Stimulated activated memory B cell treated with anti-CD40 and anti-IgM and Interleukin-4, amounts not matched to agents 10 μg/mL and 1 μg/mL and 100 μg/mL, for 72 hours (primary cell): ENCODE data around the gene KCNG3.
A peak's percentile ranks its signal among the peaks of the same experiment; 100 is the strongest.

Experiments used
- ATAC-seq: fragments of 150-1000 bp; cut with Tn5 transposase; 2 replicates; pipeline ENCODE4 v1.10.0; 2021
- H3K27ac Mint-ChIP-seq: one replicate; pipeline ENCODE4 v1.8.0; 2022; ENCODE audit warnings: mild to moderate bottlenecking, mixed read lengths
- H3K27me3 Mint-ChIP-seq: one replicate; pipeline ENCODE4 v1.8.0; 2022; ENCODE audit warnings: mixed read lengths
- H3K36me3 Mint-ChIP-seq: one replicate; pipeline ENCODE4 v1.8.0; 2022; ENCODE audit warnings: mixed read lengths
- H3K4me1 Mint-ChIP-seq: one replicate; pipeline ENCODE4 v1.8.0; 2022; ENCODE audit warnings: mixed read lengths
- H3K4me3 Mint-ChIP-seq: one replicate; pipeline ENCODE4 v1.8.0; 2022; ENCODE audit warnings: mild to moderate bottlenecking, moderate library complexity, mixed read lengths
- H3K9me3 Mint-ChIP-seq: one replicate; pipeline ENCODE4 v1.8.0; 2022; ENCODE audit warnings: mixed read lengths

KCNG3 gene

DNA sequence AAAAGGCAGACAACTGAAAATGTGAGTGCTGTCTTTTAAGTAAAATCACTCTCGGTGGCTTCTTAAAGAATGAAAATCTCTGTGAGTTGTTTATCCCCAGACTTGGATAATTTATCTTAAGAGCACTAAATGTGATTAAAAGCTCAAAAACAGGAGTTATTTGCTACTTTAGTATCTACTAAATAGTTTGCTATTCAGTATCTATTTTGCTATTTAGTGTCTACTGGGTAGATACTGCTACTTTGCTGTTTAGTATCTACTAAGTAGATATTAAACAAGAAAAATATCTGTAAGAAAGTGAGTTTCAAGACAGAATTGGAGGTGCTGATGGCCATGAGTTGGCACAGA is 1.4 kb upstream of the KCNG3 start:
- peaks cover 7% of the 10 kb centered on the region for H3K27me3 Mint-ChIP-seq
- no peaks in the 10 kb centered on the region for H3K36me3 Mint-ChIP-seq
- no peaks in the 10 kb centered on the region for H3K9me3 Mint-ChIP-seq
- H3K4me1 Mint-ChIP-seq: peaks cover 7% of the 10 kb centered on the region
- peak overlapping the region; percentile 89 for H3K4me3 Mint-ChIP-seq
- H3K27ac Mint-ChIP-seq: peak overlapping the region; percentile 40
- ATAC-seq: no peak

DNA sequence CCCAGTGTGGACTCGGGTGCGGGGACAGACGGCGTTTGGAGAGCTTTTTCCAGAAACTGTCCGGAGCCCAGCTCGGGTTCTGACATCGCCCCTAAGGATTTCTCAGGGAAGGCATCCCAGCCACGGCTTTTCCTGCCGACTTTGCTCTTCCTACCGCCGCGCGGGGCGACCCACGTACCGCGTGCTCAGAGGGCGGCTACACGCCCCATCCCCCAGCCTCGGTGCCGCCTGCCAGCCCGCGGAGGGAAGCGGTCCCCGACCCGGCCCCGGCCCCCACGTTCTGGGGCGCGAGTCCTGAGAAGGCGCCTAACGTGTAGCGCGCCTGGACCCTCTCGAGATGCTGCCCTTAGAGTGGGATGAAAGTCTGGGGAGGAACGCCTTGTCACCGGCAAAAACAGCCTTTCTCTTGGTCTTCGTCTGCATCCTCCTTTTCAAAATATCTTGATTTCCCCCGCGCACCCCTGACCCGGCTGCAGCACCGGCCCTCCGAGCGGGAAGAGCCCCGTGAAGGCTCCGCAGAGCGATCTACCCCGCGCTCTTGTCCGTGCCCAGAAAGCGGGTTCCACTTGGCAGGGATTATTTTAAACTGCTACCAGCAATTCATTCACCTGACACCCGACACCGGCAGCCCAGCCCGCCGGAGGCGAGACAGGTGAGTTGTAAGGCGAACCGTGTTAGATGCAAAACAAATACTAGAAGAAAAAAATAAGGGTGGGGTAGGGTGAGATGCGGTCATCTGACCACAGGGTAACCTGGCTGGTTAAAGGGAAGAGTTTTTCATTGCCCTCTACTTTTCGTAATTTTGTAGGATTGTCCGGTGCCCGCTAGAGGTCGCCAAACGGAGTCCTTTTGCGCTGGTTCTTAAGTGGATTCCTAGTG is 812 bp upstream of the KCNG3 start:
- Mint-ChIP-seq H3K36me3 (no peaks in the 10 kb centered on the region), H3K4me3 (peak overlapping the region; percentile 89), H3K27me3 (peaks cover 7% of the 10 kb centered on the region), H3K9me3 (no peaks in the 10 kb centered on the region), H3K4me1 (peaks cover 7% of the 10 kb centered on the region), H3K27ac (peak overlapping the region; percentile 40)
- peak; percentile 77 for ATAC-seq

DNA sequence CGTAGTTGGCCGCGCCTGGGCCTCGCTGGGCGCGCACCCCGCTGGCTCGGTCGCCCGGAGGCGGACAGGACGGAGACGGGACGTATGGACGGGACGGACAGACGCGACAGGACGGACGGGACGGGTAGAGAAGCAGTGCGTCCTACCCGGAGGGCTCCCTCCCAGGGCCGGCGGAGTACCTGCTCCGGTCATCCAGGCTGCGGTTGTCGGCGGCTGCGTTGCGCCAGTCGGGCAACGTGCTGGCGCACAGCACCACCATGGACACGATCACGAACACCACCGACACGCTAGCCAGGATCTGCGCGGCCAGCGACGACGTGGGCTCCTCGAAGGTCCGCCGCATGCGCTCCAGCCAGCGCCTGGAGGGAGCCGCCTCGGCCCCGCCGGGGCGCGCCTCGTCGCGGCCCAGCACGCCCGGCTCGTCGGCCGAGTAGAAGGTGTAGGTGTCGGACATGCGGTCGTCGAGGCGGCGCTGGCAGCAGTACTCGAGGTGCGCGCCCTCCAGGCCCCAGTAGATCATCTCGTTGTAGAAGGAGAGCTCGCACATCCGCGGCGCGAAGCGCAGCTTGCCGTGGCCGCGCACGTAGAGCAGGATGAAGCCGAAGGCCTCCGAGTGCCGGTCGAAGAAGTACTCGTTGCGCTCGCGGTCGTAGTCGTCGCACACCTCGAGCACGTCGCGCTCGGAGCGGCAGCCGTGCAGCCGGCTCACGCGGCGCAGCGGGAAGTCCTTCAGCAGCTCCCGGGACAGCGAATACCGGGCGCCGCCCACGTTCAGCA is 903 bp downstream of the KCNG3 start:
- Mint-ChIP-seq H3K27me3 (peaks cover 7% of the 10 kb centered on the region), H3K27ac (no peak overlapping the region), H3K36me3 (no peaks in the 10 kb centered on the region), H3K9me3 (no peaks in the 10 kb centered on the region), H3K4me1 (peaks cover 7% of the 10 kb centered on the region), H3K4me3 (peak overlapping the region; percentile 38)
- no peak for ATAC-seq

DNA sequence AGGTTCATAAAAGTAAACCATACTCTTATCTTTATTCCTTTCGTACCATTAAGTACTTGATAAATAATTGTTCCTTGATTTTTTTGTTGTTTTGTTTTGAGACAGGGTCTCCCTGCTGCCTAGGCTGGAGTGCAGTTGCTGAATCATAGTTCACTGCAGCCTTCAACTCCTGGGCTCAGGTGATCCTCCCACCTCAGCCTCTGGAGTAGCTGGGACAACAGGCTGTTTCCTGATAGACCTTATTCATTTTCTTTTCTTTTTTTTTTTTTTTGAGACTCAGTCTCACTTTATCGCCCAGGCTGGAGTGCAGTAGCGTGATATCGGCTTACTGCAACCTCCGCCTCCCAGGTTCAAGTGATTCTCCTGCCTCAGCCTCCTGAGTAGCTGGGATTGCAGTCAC is 5.5 kb downstream of the KCNG3 start:
- H3K4me3 Mint-ChIP-seq: no peak overlapping the region
- H3K27me3 Mint-ChIP-seq: peaks cover 8% of the 10 kb centered on the region
- H3K36me3 Mint-ChIP-seq: no peaks in the 10 kb centered on the region
- no peak overlapping the region for H3K27ac Mint-ChIP-seq
- H3K4me1 Mint-ChIP-seq: no peaks in the 10 kb centered on the region
- no peak for ATAC-seq
- H3K9me3 Mint-ChIP-seq: no peaks in the 10 kb centered on the region

DNA sequence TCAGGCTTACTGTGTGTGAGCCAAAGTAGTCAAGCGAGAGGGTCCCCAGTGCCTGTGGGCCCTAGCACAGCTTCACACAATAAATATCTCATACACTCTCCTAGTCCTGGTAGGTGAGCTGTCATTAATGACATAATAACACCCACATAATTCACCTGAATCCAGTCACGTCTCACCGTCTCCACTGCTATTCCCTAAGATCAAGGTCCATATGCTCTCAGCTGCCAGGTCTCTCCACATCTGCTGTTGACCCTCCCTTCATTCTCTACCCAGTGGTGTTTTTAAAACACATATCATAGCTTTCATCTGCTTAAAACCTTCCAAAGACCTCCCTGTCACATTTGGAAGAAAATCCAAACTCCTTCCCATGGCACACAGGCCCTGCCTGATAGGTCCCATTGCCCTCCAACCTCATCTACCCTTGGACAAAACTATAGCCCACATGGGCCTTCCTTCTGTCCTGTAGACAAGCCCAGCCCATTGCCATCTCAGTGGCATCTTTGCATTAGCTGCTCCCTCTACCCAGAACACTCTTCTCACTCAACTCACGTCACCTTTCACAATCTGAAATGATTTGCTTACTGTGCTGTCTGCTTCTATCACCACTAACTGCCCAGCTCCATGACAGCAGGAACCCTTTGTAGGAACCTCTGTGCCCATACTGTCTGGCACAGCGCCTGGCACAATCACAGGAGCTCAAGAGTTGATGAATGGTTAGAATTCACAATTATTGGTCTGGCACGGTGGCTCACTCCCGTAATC is 7.5 kb downstream of the KCNG3 start:
- ATAC-seq: no peak
- Mint-ChIP-seq H3K4me1 (no peaks in the 10 kb centered on the region), H3K4me3 (no peak overlapping the region), H3K27me3 (peaks cover 8% of the 10 kb centered on the region), H3K9me3 (no peaks in the 10 kb centered on the region), H3K36me3 (no peaks in the 10 kb centered on the region), H3K27ac (no peak overlapping the region)

DNA sequence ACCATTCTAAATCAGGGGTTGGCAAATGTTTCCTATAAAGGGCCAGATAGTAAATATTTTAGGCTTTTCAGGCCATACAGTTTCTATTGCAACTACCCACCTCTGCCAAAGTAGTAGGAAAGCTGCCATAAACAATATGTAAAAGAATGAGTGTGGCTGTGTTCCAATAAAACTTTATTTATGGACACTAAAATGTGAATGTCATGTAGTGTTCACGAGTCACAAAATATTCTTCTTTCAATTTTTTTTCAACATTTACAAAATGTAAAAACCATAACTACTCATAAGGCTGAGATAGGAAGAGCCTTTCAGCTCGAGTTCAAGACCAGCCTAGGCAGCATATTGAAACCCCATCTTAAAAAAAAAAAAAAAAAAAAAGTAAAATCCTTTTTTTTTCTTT is 13.4 kb downstream of the KCNG3 start:
- no peaks in the 10 kb centered on the region for H3K4me1 Mint-ChIP-seq
- no peak for ATAC-seq
- H3K27ac Mint-ChIP-seq: no peak overlapping the region
- no peaks in the 10 kb centered on the region for H3K36me3 Mint-ChIP-seq
- H3K4me3 Mint-ChIP-seq: no peak overlapping the region
- H3K9me3 Mint-ChIP-seq: no peaks in the 10 kb centered on the region
- no peaks in the 10 kb centered on the region for H3K27me3 Mint-ChIP-seq

DNA sequence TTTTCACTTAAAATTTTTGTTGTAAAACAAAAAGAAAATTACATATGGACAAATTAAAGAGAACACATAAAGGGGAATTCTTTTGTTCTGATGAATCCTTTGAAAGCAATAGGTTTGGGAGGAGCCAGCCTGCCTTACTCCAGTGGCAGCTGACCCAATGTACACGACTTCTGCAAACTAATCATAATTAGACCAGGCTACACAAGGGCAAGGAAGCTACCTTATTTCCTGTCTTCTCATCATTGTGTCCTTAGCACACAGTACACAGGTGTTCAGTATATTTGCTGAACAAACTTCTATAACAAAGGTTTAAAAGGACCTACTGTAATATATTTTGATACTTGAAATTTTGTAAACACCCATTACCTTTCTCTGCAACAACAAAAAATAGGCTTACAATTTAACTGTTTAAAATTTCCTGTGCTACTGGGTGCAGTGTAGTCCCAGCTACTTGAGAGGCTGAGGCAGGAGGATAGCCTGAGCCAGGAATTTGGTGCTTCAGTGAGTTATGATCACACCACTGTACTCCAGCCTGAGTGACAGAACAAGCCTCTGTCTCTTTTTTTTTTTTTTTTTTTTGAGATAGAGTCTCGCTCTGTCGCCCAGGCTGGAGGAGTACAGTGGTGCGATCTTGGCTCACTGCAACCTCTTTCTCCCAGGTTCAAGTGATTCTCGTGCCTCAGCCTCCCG is 18.9 kb downstream of the KCNG3 start:
- Mint-ChIP-seq H3K4me1 (no peaks in the 10 kb centered on the region), H3K4me3 (no peak overlapping the region), H3K36me3 (no peaks in the 10 kb centered on the region), H3K27me3 (no peaks in the 10 kb centered on the region), H3K9me3 (no peaks in the 10 kb centered on the region), H3K27ac (no peak overlapping the region)
- no peak for ATAC-seq

DNA sequence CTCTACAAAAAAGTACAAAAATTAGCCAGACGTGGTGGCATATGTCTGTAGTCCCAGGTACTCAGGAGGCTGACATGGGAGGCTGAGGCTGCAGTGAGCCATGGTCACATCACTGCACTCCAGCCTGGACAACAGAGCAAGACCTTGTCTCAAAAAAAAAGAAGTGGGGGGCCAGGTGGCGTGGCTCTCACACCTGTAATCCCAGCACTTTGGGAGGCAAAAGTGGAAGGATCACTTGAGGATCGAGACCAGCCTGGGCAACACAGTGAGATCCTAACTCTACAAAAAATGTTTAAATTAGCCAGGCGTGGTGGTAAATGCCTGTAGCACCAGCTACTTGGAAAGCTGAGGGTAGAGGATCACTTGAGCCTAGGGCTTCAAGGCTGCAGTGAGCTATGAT is 23.1 kb downstream of the KCNG3 start:
- H3K27ac Mint-ChIP-seq: no peak overlapping the region
- H3K4me3 Mint-ChIP-seq: no peak overlapping the region
- no peaks in the 10 kb centered on the region for H3K36me3 Mint-ChIP-seq
- H3K4me1 Mint-ChIP-seq: no peaks in the 10 kb centered on the region
- no peaks in the 10 kb centered on the region for H3K9me3 Mint-ChIP-seq
- ATAC-seq: no peak
- no peaks in the 10 kb centered on the region for H3K27me3 Mint-ChIP-seq

DNA sequence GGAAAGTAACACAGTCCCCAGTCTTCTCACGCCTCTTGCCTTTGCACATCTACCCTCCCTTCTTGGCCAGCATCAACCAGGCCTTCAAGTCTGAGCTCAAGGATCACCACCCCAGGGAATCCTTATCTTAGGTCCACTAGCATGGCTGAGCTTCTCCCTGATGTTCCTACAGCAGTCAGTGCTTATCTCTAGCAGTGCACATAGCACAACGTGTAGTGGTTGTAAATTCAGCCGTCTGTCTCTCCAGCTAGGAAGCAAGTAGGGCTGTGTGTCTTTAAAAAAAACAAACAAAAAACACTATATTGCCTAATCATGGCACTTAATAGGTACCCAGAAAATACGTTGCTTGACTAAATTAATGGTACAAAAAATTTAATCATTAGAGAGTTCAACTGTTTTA is 29.2 kb downstream of the KCNG3 start:
- H3K36me3 Mint-ChIP-seq: no peaks in the 10 kb centered on the region

DNA sequence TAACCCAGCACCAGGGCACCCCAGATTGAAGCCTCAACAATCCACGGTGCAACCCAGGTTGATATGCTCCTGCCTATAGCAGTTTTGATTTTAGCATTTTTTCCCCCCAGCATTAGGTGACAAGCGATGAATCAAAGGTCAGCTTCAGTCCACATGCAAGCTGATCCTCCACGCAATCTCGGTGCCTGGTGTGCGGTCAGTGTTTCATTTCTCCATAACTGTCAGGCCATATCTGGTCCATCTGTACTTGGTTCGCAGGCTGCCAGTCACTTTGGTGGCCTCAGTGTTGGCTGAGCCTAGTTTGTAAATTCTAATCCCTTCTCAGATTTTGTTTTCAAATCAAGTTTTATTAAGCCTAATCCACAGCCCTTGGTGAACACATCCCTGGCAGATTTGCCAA is 30.2 kb downstream of the KCNG3 start:
- H3K9me3 Mint-ChIP-seq: no peaks in the 10 kb centered on the region
- H3K27me3 Mint-ChIP-seq: peaks cover 10% of the 10 kb centered on the region
- ATAC-seq: no peak
- H3K4me1 Mint-ChIP-seq: no peaks in the 10 kb centered on the region
- H3K27ac Mint-ChIP-seq: no peak overlapping the region
- no peak overlapping the region for H3K4me3 Mint-ChIP-seq
- H3K36me3 Mint-ChIP-seq: no peaks in the 10 kb centered on the region

More for the DNA sequence above, 29.2 kb downstream of the KCNG3 start:
- Mint-ChIP-seq H3K4me1 (no peaks in the 10 kb centered on the region), H3K9me3 (no peaks in the 10 kb centered on the region), H3K4me3 (no peak overlapping the region), H3K27ac (no peak overlapping the region), H3K27me3 (no peaks in the 10 kb centered on the region)
- ATAC-seq: no peak

DNA sequence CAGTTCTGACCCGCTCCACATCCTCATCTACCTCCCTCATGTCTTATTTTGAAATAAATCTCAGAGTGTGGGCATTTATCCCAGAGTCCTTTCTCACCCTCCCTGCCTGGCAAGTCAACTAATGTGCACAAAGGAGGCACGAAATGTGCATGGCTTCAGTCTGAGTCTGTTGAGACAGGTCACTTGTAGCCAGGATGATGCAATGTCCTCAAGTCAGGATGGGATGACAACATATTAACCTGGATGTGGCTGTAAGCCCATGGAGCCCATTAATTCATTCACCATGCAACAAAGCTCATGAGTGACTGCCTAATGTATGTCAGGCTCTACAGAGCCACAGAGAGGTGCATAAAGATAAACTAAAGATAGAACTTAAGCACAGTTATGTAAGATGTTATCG is 34.5 kb downstream of the KCNG3 start:
- ATAC-seq: no peak
- Mint-ChIP-seq H3K9me3 (no peaks in the 10 kb centered on the region), H3K36me3 (no peaks in the 10 kb centered on the region), H3K4me3 (no peak overlapping the region), H3K27me3 (peaks cover 40% of the 10 kb centered on the region), H3K4me1 (no peaks in the 10 kb centered on the region), H3K27ac (no peak overlapping the region)

DNA sequence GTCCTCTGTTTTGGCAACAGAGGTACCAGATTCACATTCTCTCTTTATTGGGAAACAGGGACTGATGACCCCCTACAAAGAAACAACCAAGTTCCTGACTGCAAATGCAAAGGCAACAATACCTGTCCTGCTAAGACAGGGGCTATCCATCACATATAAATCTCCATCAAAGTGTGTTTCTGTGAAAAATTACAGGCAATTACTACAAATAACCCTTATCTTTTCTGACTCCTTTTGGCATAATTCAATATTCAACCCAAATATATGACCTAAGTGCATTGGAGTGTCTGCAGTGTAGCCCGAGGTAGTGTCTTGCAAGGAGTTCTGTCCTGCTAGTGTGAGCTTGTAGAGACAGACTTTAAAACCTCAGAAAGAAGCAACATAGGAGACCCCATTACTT is 35.4 kb downstream of the KCNG3 start:
- H3K36me3 Mint-ChIP-seq: no peaks in the 10 kb centered on the region
- H3K27me3 Mint-ChIP-seq: peaks cover 49% of the 10 kb centered on the region
- no peaks in the 10 kb centered on the region for H3K4me1 Mint-ChIP-seq
- H3K27ac Mint-ChIP-seq: no peak overlapping the region
- H3K9me3 Mint-ChIP-seq: no peaks in the 10 kb centered on the region
- no peak for ATAC-seq
- H3K4me3 Mint-ChIP-seq: no peak overlapping the region

DNA sequence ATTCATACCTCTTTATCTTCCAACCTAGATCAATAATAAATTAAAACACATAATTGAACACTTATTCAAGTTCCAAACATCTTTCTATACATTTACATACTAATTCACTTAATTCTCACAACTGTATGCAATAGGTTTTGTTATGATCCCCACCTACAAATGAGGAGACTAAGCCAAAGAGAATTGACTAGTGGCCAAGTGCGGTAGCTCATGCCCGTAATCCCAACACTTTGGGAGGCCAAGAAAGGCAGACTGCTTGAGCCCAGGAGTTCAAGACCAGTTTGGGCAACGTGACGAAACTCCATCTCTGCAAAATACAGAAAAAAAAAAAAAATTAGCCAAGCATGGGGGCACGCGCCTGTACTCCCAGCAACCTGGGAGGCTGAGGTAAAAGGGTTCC is 36.8 kb downstream of the KCNG3 start:
- Mint-ChIP-seq H3K9me3 (peaks cover 2% of the 10 kb centered on the region), H3K4me3 (no peak overlapping the region), H3K4me1 (no peaks in the 10 kb centered on the region), H3K36me3 (no peaks in the 10 kb centered on the region), H3K27me3 (peaks cover 53% of the 10 kb centered on the region), H3K27ac (no peak overlapping the region)
- ATAC-seq: no peak

DNA sequence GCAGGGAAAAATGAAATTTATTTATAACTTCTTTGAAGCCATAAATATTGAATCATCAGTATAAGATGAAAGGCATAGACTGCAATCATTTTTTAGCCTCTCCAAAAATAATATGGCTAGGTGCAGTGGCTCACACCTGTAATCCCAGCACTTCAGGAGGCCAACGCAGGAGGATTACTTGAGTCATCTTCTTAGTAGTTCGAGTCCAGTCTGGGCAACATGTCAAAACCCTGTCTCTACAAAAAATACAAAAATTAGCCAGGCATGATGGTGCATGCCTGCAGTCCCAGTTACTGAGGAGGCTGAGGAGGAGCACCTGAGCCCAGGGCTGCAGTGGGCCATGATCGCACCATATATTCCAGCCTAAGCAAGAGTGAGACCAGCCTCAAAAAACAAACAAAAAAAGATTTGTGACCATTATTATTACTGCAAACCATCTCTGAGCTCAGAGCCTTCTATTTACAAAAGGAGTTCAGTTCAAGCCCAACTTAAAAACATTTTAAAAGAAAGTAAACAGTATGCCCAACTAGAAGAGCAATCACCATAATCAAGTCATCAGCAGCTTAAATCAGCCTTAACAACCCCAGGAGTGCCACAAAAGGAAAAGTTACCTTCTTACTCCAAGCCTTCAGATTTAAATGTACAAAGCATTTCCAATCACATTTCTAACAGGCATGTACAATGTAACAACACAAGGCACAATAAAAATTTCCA is 37.5 kb downstream of the KCNG3 start:
- H3K9me3 Mint-ChIP-seq: peaks cover 2% of the 10 kb centered on the region
- H3K27me3 Mint-ChIP-seq: peaks cover 53% of the 10 kb centered on the region
- no peak for ATAC-seq
- H3K36me3 Mint-ChIP-seq: no peaks in the 10 kb centered on the region
- no peak overlapping the region for H3K4me3 Mint-ChIP-seq
- H3K27ac Mint-ChIP-seq: no peak overlapping the region
- H3K4me1 Mint-ChIP-seq: no peaks in the 10 kb centered on the region
